GM19240 (cell line): ENCODE measurements around the gene ATXN1.

Source experiments
- DNase-seq: peaks from one replicate; pipeline ENCODE4 v3.0.0; 2011; ENCODE audit warnings: low spot score; ENCODE audit not compliant: insufficient read length

ATXN1 gene

DNA sequence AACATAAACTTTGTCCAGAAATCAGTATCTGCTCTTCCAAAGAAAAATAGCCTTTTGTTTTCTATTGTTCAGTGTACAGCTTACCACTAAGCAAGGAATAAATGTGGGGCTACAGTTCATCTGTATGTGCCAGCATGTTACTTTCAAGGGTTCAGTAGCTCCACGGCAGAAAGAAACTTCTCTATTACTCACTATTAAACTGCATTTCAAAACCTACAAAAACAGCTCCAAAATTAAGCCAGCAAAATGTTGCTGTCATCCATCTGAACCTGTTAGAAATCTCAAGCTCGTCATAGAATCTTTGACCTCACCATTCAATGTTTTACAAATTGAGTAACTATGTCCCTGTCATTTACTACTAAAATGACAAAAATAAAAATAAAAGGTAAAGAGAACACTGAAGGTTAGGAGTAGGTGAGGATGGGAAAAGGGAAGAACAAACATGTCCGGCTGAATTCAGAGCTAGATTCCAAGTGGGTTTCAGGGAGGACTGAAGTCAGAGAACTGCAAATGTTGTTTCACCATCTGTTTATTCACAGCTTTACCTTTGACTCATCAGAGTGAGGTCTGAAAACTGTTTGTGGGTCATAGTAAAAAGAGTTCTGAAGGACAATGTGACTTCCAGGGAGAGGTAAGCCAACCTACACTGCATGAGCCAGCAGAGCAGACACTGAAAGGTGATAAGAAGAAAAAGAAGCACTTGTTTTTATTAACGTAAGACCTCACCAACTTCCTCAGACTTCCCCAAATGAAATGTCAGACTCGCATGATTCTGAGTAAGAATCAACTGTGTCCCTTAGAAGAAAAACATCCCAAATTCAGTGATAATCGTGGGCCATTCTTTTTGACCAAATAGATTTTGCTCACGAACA, 62.0 kb downstream of the ATXN1 start:
- DNase-seq = no peak

DNA sequence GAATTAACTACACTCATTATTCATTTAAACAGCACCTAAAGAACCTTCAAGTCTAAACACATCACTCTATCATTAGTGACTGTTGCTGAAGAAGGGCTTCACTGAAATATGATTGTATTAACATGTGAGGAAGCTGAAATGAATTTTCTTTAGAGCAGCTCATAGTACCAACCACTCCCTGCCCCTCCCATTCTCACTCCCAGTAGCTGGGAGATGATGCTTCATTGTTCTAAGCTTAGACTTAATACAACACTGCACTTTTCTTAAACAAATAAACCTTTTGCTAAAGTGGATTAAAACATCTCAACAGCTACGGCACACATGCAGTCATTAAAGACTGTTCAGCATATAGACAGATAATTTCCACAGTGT, 63.1 kb downstream of the ATXN1 start:
- DNase-seq = no peak

DNA sequence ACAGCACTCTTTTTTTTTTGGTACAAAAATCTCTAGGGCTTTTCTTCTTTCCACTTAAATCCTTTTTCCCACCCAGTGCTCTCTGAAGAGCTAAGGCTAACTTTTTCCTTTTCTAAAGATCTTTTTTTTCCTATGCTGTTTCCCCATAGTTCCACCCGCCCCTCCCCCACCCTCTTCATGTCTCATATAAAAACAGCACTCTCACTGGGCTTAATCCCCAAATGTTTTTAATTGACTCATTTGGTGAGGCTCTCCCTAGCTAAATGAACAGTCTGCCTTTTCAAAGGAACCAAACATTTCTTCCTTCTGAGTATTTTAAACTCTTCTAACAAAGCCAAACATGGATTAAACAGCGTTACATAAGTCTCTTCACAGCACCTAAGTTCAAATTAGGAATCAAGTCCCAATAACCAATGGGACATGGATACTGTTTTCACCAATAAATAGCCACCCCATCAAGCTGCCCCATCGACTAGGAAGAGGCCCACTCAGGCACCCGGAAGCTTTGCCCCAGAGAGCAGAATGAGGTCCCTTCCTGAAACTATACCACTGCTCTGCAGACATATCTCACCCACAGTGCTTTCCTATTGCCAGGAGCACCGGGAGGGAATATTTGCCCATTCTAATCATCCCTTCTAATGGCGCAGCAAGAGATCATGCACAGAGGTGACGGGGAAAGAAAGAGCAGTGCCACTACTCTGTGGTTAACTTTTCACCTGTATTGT, 63.7 kb downstream of the ATXN1 start:
- no peak for DNase-seq

DNA sequence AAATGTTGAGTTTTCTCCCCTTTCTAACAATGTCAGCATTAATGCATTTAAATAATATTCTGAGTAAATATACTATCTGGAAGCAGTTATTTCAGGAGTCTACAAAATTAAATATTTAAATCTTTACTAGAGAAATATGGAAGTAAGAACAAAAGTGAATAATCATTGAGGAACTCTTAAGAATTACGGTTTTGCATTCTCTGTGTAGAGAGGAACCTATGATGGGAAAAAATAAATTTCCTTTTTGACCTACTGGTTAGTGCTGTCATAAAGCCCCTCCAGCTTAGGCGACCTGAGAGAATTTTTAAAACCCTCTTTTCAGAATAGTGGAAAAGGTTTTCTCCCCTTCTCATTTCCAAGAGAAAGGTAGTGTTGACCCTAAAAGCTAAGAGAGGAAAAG, 64.8 kb downstream of the ATXN1 start:
- no peak for DNase-seq

DNA sequence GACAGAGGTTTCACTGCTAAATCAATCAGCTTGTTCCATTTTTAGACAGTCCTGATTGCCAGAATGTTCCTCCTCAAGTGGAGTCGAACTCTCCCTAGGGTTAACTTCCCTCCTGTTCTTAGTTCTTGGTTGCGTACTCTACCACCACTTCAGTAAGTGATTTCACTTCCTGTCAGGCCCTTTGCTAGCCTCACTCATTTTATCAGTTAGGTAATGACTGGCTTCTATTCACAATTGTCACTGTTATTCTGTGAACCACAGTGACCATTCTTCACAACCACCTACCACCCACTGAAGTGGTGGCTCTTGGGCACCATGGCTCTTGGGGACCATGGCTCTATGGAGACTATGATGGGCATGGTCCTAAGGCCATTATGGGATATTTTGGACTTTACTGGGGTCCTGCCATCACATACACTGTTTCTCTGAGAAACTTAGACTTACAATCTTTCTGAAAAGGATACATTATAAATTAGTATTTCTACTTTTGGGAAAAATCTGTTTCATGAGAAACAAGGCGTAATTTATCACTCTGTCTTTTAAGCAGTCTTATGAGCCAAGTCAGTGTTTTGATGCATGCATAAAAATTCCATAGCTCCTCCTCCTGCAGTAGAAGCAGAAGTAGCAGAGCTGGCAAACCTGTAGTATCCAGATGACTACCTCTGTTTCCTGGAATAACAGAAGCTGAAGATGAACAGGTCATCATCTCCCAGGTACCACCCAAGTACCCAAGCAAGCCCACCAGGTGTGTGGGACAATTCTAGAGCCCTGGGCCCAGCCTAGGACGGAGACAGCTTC, 66.3 kb downstream of the ATXN1 start:
- DNase-seq = no peak

DNA sequence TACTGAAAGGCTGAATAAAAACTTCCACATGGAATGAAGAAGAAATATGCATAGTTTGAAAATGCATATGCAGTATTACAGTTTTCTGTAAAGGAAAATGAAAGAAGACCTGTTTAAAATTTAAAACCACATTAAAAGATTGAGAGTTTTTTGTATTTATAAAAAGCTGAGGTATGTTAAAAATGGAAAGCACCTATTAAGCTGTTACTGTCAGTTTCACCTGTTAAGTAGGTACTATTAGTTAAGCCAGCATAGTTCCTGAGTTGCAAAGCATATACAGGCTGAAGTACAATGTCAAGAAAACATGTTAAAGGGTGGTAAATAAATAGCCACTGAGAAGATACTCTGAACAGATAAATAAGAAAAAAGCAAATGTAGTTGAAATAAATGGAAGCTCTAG, 69.9 kb downstream of the ATXN1 start:
- DNase-seq = no peak

DNA sequence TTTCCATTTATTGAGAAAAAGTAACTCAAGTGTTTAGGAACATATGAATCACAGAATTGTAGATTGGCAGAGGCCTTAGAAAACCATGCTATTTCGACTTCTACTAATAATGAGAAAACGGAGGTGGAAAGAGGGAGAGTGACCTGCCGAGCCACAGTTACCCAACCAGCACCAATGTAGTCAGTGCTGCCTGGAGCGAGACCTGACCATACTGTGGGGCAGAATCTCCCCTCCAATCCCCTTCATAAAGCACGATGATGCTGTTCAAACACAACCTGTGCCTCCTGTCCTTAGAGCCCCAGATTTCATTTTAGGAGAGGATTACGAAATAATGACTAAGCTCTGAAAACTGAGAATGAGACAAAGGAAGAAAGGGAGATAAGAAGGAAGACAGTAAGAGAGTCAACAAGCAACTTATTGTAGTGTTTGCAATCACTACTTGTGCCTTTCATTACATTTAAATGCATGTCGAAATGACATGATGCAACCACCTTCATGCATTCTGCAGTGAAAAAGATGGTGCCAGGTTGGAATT, 70.6 kb downstream of the ATXN1 start:
- DNase-seq = no peak

DNA sequence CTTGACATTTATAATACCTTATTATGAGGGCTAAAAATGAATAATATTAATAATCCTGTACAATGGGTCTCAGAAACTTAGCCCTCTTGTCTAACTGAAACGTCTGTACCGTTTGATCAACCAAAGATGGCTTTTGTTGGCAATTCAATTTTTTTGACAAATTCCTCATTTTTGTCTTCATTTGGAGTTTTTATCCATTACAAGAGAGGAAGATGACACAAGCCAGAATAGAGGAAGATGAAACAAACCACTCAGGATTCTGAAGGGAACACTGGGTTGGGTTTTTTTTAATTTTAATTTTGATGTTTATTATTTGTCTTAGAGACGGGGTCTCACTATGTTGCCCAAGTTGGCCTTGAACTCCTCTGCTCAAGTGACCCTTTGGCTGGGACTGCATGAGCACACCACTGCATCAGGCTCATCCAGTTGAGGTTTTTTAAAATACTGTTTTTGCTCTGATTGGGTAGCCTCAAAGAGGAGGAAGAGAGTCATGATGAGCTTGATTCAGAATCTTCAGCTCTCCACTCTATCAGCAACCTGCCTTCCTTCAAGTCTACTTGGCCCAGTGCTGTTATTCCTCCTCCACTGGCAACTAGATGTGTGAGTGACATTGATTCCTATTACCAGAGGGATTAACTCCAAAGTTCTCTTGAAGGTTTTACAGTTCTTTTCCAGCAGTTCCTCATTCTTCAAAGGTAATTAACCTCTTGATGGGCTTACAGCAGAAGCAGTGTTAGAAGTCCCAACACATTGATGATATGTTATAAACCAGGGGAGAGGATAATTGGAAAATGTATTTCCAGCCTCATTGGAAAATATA, 71.3 kb downstream of the ATXN1 start:
- no peak for DNase-seq

DNA sequence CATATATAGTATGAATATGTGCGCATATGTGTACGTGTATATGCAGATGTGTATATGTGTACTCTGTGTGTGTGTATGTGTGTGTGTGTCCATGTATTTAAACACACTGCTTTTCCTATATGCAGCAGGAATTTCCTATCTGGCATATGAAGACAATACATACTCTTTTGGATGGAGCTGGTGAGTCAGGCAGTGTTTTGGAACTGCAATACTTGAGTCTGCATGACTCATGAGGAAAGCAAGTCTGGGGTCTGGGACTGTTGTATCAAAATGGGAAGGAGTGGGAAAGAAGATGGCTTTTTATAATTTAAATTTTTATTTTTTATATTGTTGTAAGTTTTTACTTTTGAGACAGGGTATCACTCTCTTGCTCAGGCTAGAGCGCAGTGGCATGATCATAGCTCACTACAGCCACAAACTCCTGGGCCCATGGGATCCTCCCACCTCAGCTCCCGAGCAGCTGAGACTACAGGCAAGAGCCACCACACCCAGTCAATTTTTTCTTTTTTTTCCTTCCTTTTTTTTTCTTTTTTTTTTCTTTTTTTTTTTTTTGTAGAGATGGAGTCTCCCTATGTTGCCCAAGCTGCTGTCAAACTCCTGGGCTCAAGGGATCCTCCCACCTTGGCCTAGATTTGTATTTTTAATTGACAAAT, 72.2 kb downstream of the ATXN1 start:
- no peak for DNase-seq

DNA sequence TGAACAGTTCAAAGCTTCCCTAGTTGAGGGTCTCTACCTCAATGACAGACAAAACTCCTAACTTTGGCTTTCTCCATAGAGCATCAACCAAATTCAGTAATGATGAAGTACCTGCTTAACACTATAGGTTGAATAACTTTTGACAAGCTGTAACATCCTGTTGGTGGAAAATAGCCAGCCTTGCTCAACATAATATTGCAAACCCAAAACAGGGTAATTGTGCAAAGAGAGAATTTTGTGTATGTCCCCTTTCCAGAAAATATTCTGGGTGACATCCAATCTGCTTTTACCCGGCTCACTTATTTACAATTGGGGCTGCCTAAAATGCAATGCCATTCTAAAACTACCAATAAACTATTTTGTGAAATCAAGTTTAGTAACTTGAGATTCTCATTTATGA, 72.8 kb downstream of the ATXN1 start:
- no peak for DNase-seq

DNA sequence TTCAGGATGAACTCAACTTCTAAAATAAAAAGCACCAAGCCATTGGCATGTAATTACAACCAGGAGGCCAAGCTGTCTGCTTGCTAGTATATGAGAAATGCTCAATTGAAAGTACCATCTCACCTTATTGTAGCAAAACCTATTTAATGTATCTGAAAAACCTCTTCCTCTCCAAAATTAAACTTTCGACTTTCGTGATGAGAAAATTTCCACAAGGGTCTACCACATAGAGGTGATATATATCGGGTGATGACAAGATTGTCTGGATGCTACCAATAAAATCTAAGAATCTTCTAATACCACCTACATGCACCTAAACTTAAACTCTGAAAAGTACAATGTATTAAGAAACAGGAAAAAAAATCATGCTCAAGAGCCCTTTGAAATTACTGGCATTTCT, 74.2 kb downstream of the ATXN1 start:
- DNase-seq = no peak

DNA sequence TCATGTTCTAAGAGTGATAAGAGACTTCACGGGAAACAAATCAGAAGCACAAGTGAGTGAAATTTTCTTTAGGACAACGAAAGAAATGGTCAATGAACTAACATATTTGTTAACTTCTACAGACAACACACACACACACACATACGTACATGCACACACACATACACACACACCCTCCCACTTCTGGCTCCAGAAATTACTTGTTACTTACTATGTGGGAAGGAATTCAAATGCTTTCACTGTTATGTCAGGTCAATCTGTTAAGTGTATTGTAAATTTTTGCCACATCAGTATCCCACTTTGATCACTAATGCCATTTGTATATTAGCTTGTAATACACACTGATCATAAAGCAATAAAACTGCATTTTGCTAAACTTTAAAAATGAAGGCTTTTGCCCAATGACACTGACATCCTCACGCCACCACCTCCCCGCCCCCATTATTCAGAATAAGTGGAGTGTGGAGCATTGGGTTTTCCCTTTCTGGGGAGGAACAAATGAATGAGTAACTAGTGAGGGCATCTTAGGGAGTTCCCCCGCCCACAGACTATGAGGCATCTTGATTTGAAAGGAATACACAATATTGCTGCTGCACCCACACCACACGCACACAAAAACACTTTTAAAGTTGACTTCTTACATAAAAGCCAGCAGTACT, 76.2 kb downstream of the ATXN1 start:
- no peak for DNase-seq

DNA sequence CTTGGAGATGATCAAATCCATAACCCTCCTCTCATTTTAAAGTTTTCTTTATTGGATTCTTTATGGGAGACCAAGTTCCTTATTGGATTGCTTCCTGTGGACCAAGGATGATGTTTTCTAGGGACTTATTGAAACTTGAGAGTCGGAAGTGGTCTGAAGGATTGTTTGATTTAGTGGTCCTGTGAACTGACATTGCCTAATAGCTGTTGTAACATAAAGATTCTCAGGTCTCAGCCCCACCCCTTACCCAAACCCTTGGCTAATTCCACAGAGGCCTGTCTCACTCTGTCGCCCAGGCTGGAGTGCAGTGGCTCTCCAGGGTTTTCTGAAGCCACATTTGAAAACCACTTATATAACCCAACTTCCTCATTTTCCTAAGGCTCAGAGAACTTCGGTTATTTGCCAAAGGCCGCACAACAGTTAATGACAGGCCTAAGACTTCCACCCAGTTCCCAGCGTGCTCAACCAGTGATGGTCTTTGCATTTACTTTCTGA, 77.0 kb downstream of the ATXN1 start:
- no peak for DNase-seq

DNA sequence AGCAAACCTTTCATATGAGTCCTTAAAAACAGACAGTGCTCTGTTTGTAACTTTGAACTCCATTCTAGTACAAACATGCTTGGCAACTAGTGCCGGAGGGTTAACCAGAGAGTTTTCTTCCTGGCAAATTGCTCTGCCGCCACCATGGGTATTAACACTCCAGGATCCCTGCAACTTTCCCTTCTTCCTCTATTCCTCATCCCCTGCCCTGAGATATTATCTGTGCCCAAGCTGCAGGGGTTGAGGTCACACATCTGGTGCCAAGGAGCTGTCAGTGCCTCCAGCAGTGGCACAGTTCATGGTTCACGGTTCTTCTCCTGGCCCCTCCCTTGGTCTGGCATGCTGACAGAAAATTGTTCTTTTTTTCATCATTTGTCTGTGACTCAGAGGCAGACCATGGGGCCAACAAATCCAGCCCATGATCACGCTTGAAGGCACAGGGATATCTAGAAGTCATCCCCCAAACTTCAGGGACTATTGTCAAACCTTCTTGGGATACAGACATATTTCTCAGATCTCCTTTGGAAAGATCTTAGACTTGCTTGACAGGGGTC, 77.5 kb downstream of the ATXN1 start:
- DNase-seq = no peak

DNA sequence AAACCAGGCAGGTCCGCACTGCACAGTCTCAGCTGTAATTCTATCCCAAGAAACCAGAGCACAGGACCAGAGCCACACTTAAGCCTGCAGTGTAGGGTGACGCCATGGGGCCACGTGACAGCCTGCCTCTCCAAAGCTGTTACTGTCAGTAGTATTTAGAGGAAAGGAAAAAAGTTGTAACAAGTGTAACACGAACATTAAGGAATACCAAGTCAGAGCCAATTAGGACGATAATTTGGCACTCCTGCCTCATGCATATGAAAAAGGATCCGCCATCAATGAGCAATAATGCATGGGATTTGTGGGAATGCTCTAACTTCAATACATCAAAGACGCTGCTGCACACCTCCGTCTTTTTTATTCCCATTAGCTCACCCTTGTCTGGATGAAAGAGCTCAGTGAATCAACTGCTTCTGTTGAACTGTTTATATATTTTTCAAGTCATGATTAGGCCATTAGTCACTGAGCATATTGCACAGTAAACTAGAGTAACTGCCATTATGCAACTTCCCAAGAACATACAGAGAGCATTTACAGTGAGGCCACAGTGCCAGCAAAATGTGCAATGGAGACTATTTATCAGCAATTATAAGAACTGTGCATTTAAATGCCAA, 79.9 kb downstream of the ATXN1 start:
- no peak for DNase-seq

DNA sequence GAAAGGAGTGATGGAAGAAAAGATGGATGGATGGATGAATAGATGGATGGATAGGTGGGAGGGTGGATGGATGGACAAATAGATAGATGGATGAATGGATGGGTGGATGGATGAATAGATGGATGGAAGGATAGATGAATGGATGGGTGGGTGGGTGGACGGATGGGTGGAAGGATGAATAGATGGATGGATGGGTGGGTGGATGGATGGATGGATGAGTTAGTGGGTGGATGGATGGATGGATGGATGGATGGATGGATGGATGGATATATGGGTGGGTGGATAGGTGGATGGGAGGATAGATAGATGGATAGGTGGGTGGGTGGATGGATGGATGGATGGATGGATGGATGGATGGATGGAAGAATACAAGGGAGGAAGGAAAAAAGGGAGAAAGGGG, 82.2 kb downstream of the ATXN1 start:
- no peak for DNase-seq

DNA sequence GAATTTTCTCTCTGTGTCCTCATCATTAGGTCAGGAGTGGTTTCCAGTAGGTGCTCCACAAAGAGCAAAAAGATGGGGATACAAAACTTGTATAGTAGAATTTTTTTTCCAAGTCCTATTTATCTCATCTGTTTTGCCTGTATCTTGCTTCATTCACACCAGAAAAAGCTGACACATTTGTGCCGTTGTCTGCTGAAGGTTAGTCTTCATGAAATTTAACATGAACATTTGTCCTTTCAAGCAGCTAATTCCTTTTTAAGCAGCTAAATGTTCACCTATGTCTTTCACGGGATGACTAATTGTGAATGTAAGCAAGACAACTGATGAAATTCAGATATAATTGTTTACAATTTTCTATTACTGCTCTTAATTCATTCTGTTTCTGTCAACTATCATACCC, 83.8 kb downstream of the ATXN1 start:
- no peak for DNase-seq

DNA sequence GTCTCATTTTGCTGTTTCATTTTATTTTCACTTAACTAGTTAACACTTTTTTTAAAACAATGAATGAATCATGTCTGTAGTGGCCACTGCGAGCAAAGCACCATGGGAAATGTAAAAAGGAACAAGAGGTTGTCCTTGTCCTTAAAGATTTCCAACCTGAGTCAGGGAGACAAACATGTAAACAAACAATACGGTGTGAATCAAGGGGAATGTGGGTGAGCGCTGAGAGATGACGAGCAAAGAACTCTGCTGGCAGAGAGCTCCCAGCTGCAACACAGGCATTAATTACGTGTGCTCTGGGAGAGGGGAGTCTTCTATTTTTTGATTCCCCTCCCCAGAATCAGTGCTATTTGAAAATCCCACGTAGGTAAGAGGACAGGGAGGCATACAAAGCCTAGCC, 84.3 kb downstream of the ATXN1 start:
- DNase-seq = no peak

DNA sequence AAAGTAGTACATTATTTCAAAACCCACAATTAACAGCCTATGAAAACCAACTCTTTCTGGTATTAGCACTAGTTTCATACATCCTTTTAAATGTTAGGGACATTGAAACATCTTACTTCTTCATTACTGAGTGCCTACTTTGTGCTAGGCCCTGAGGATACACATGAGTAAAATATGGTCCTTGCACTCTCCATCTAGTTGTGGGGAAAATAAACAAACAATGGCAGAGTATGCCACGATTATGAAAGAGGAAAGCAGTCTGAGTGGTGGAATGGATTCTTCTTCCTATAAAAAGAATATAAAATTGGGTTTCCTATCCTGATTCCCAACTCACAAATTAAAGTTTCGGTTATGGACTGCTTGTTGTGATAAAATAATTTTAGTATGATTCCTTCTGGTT, 84.9 kb downstream of the ATXN1 start:
- DNase-seq = no peak
